GM21367 (cell line): ENCODE data around the gene BCL6.

Experiments used
- ATAC-seq: cut with Tn5 transposase; IDR thresholded peaks from one replicate; pipeline ENCODE4 v1.9.1; 2021; ENCODE audit not compliant: unreplicated experiment

The BCL6 gene

DNA sequence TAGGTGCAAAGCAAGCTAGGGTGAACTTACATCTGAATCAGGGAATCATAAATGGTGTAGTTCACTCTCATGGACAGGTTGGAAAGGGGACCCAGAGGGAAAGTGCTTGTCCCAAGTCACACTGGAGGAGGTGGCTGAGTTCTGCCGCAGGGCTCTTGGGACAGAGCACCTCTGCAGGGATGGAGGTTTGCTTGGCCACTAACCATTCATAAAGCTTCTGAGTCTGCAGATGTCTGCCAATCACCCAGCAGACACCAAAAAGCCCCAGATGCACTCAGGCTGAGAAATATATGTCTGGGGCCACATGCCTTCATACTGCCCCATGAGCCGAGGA is 25.0 kb downstream of the BCL6 start:
- ATAC-seq = no peak

DNA sequence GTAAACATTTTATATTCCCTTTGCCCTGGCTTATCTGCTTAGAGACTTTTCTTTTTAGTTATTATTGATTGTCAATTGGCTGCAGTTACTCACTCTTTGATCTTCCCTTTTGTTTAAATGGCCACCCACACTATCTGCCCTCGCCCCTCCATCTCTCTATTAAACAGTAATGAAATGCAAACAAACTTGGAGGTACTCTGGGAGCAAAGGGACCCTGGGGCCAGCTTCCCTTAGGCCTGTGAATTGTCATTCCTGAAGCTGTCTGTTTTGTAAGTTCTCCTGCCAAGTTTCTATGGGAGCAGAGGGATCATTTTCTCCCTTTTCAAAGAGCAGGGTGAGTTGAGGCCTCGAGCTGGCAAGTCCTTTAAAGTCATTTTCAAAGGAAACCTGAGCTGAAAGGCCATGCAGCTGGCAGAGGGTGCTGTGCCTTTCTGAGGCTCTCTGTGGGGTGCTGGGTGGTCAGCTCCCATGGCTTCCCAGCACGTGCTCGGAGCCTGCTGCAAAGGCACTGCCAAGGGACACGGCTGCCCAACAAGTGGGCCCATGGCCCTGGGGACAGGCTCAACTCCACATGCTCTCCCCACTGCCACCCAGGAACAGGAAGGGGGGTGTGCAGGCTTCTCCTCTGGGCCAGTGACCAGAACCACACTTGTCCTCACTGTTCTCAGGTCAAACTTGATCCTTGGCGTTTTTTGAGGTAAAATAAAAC is 25.5 kb downstream of the BCL6 start:
- no peak for ATAC-seq

DNA sequence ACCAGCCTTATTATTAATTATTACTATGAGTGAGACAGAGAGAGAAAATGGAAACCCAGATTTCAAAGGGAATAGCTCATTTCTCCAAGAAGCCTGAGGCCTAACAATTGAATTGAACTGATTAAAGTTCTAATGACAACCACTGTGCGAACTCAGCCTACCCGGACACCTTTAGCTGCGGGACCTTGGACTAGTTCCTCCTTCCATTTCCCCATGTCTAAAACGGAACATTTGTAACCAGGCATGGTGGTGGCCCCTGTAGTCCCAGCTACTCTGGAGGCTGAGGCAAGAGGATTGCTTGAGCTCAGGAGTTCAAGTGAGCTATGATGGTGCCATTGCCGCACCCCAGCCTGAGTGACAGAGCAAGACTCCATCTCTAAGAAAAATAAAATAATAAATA is 26.5 kb downstream of the BCL6 start:
- no peak for ATAC-seq

GRCh38 chr3:187717572-187717971 is 27.7 kb downstream of the BCL6 start:
- ATAC-seq = no peak

GRCh38 chr3:187714404-187714979 is 30.8 kb downstream of the BCL6 start:
- peak; percentile 94 for ATAC-seq

- no peak for ATAC-seq
Measured at GRCh38 chr3:187713504-187713903, 31.8 kb downstream of the BCL6 start.

GRCh38 chr3:187709155-187709554 is 36.1 kb downstream of the BCL6 start:
- ATAC-seq = no peak

DNA sequence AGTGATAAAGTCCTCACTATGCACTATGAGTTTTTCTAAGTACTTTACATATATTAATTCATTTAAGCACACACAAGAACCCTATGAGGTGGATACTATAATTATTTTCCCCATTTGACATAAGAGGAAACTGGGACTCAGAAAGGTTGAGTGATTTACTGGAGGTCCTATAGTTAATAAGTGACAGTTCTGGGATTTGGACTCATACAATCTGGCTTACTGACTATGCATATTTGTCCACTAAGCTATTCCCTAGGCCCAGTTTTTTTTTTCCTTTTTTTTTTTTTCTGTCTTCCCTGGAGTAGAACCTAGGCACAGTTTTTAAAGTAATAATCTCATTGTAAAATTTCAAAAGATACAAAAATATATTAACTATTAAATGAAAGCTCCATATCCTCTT is 36.6 kb downstream of the BCL6 start:
- no peak for ATAC-seq

DNA sequence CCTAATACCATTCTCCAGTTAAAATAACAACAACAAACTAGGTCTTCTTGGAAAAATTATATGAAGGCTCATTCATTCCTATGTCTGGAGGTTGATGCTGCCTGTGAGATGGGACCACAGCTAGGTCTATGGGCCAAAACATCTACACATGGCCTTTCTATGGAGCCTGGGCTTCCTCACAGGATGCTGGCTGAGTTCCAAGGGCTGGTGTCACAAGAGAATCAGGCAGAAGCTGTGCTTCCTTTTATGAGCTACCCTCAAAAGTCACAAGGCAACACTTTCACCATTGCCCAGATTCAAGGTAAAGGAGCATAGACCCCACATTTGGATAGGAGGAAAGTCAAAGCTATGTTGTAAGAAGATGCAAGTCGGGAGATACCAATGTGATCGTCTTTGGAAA is 38.3 kb downstream of the BCL6 start:
- no peak for ATAC-seq

DNA sequence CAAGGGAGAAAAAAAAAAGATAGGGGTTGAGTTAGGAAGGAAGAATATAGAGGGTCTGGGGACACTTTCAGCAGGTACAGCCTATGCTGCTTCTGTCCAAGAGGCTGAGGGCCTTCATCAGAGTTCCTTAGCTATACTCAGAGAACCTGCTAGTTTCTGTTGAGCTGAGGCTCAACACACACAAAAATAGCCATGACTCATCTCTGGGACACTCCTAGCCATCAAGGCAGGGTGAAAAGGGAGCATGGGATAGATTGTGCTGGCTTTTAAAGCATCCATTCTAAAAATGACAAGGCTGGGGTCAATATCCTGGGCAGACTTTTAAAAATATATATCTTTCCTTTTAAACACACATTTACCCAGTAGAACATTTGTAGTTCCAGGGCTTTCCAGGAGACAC is 40.1 kb downstream of the BCL6 start:
- no peak for ATAC-seq

DNA sequence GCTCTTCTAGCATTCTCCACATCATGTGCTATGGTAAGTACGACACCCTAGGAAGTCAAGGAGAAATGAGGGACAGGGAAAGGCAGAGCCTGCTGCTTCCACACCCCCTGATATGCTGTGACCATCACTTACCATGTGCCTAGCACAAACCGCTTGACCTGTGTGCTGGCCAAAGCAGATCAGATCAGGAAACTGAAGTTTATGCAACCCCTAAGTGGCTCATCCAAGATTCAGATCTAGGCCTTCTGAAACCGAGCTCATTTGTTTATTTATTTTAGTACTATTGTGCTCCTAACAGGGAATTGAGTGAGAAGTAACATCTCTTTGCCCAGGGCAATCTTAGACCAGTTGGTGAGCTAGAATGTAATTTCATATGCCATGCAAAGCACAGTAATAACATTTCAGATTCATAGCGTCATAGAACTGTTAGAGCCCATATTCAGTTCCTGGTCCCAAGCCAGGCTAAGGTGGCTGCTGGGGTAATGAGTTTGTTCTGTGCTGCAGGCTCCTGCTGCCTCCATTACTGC is 42.7 kb downstream of the BCL6 start, which contains the start of gene RTP2:
Gene RTP2 (minus strand): TSS at position 51 of the 527 bp plus-strand sequence. CDS start 429 bp downstream, outside the sequence.
- ATAC-seq = no peak

GRCh38 chr3:187700249-187700648 is 45.0 kb downstream of the BCL6 start:
- no peak for ATAC-seq

- no peak for ATAC-seq
Measured at GRCh38 chr3:187698499-187699399, 46.5 kb downstream of the BCL6 start.

DNA sequence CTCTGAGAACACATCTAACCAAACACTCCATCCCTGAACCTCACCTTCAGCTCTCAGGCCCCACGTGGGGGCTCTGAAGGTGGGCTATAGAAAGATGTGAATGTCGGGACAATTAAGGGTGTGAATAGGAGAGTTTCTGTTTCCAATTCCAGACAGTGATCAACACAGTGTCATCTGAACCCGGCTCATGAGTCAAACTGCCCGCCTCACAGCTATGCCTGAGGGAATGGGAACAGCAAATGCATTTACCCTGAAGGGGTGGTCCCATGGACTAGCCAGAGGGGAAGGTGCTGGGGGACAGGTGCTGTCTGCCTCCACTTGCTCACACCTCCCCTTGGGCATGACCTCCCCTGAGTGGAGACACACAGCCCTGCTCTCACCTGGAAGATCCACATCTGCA is 49.2 kb downstream of the BCL6 start:
- no peak for ATAC-seq

GRCh38 chr3:187695449-187695848 is 49.8 kb downstream of the BCL6 start:
- no peak for ATAC-seq

GRCh38 chr3:187694801-187695200 is 50.5 kb downstream of the BCL6 start:
- ATAC-seq = no peak

DNA sequence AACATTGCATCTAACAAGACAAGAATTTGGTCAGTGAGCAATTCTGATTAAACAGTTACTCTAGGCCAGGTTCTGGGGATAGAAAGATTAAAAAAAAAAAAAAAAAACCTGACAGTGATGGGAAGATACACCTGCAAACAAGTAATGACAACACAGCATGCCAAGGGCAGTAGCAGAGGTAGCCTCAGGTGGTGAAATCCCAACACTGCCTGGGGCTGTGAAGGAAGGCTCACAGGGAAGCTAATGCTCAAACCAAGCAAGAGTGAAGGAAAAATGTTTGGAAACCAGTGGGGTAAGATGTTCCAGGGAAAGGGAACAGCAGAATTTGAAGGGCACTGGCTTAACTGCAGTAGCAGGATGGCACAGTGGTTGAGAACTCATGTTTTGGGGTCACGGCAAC is 51.8 kb downstream of the BCL6 start:
- ATAC-seq = no peak

DNA sequence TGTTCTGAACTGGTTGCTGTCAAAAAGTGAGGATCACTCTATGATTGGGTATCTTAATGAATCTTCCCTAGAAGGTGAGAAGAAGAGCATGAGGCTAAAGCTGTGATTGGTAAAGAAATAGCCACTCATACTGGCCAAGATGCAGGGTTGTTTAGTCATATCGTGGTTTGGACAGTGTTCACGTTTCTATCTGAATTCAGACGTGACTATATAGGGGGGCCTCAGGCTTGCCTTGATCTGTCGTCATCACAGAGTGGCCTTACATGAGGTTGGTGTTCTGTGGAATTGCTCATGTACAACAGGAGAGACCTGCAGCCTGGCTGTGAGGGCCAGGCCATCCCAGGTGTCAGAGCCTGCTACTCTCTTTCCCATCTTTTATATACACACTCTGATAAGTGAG is 55.3 kb downstream of the BCL6 start:
- ATAC-seq = no peak

DNA sequence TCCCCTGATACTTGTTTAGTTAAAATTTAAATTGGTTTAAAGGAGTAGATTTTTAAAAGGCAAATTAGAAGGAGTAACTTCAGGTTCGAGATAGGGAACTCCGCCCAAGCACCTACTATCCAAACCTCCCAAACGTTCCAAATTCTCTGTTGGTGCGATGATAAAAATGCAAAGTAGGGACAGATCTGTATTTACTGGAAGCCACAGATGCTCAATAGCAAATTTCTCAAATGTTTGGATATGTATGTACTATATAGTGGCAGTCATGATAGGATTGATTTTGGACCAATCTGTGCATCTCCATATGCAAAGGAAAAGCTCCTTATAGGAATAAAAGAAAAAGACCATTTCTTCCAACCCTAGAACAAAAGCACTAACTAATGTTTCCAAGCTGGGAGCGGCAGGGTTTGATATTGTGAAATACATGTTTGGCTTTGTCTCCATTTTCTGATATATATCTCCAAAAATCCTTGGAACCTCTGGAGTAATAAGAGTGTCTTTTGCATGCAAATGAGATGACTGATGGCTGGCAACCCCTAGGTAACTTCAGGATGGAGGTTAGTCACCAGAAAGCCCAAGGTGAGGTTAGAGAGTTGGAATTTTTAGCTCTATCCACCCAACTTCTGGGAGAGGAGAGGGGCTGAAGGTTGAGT is 58.5 kb downstream of the BCL6 start:
- no peak for ATAC-seq

GRCh38 chr3:187685948-187686347 is 59.3 kb downstream of the BCL6 start:
- ATAC-seq = no peak

- no peak for ATAC-seq
Measured at GRCh38 chr3:187684880-187685279, 60.4 kb downstream of the BCL6 start.
